Coronary artery (tissue), 2 donors: ENCODE results near the gene ZNF503.

Experiments used
- DNase-seq: peaks from one replicate; pipeline ENCODE4 v3.0.0-alpha.2; 2017; ENCODE audit warnings: low spot score
- H3K27ac ChIP-seq, 2 donors: fragments of 200-600 bp; sonication (generic); one replicate each; pipeline ENCODE4 v1.5.1; 2016 to 2019
- H3K4me3 ChIP-seq: fragments of 200-600 bp; sonication (generic); 2 replicates; pipeline ENCODE4 v1.5.1; 2016; ENCODE audit warnings: mild to moderate bottlenecking, moderate library complexity
- TF ChIP-seq, protein P1 (sequence below): fragments of 200-600 bp; sonication (generic); IDR thresholded peaks from one replicate; pipeline ENCODE4 v1.5.1; 2019; ENCODE audit warnings: antibody characterized with exemption

The ZNF503 gene

DNA sequence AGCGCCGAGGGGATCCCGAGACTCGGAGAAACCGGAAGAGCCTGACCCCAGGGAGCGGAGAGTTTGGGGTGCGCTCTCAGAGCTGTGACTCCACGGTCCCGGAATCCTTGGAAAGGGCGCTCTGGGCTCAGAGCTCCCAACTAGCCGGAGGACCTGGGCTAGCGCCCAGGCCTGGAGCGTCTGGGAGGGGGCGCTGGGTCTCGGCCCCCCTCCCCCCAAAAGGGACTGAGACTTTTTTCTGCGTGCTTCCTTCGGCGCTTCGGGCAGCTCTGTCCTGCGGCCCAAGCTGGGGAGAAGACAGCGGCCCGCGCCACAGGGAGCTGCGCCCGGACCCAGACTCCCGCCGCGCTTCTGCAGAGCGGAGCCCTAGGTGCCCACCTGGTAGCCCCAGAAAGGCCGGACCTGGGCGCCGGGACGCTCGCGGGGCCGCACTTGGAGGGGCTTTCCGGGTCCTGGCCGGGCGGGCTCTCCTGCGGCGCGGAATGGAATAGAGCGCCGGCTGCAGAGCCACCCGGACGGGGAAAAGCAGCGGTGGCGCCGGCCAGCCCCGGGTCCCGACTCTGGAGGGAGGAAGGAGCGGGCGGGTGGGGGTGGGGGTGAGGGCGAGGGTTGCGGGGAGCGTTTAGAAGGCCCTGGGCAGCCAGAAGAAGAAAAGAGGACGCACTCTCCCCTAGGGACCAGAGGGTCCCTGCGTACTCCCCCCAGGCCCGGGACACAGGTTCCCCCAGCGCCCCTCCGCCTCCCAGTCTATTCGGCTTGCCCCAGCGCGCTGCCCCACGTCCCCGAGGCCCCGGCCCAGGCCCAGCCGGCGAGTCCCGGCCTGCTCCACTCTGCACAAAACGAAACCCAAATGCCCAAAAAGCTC, 4.7 kb downstream of the ZNF503 start:
- H3K27ac ChIP-seq: peak overlapping the region; percentile 55 to 81
- DNase-seq: no peak
- TF ChIP-seq, protein P1, sequence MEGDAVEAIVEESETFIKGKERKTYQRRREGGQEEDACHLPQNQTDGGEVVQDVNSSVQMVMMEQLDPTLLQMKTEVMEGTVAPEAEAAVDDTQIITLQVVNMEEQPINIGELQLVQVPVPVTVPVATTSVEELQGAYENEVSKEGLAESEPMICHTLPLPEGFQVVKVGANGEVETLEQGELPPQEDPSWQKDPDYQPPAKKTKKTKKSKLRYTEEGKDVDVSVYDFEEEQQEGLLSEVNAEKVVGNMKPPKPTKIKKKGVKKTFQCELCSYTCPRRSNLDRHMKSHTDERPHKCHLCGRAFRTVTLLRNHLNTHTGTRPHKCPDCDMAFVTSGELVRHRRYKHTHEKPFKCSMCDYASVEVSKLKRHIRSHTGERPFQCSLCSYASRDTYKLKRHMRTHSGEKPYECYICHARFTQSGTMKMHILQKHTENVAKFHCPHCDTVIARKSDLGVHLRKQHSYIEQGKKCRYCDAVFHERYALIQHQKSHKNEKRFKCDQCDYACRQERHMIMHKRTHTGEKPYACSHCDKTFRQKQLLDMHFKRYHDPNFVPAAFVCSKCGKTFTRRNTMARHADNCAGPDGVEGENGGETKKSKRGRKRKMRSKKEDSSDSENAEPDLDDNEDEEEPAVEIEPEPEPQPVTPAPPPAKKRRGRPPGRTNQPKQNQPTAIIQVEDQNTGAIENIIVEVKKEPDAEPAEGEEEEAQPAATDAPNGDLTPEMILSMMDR: no peak
- H3K4me3 ChIP-seq: peak overlapping the region; percentile 96

DNA sequence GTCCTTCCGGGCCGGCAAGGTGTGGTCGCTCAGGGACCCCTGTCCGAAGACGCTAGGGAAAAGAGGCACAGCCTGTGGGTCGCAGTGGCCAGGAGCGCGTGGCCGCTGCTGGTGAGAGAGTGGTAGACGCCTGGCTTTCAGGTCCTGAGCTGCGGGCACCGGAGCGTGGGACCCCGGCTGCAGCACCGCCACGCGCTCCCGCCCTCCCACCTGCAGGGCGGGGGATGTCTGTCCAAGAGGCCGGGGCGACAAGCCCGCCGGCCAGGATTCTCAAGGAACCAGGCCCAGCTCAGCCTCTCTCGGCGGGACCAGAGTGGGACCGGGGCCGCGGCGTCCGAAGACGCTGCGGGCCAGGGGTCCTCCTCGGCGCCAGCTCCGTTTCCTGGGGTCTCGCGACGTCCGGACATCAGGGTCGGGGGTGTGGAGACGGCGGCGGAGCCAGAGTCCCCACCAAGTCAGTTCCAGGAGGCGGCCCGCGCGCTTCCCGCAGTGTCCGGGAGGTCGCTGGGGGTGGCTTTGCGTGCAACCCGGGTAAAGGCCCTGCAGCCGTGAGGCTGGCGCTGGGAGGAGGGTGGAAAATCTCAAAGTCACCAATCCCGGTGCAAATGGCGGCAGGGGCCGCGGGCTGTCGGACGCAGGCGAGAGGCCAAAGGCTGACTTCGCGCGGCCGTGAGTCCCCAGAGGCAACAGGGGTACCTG, 5.5 kb downstream of the ZNF503 start:
- DNase-seq: no peak
- peak overlapping the region; percentile 55 to 81 for H3K27ac ChIP-seq
- H3K4me3 ChIP-seq: peak overlapping the region; percentile 96
- TF ChIP-seq, protein P1: no peak

DNA sequence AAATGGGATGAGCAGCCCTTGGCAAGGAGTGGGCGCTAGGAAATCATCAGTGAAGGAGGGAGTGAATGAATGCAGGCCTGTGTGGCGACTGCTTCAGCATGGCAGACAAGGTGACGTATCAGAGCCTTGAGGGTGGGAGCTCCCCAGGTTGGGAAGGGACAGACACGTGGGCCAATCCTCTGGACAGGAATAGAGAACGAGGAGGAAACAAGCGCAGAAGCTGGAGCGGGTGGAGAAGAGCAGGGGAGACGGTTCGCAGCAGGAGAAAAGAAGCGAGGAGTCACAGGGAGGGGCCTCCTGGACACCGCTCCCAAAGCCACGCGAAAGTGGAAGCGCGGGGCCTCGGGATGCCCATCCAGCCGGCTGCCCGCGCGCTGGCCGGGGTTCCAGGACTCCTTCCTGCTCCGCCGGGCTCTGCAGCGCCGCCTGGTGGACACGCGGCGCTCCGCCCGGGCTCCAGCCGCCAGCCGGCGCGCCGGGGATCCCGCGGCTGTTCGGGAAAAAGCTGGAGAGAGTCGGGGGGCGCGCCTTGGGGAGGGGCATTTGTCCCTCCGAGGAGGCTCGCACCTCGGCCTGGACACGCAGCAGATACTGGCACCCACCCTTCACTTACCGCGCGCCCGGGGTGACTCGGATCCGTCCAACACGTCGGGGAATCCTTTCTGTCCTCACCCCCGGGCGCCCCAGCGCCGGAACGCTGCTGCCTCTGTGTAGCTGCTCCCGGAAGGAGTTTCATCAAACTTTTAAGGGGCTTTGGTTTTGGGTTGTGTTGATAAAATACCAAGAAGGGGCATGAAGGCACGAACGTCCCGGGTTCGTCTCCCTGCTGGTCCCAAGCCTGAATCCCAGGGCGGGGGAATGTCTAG, 6.3 kb downstream of the ZNF503 start:
- TF ChIP-seq, protein P1: peak; percentile 94
- Histone ChIP-seq H3K27ac (peak overlapping the region in 1 of 2 donors; percentile 81), H3K4me3 (peak overlapping the region; percentile 96)
- DNase-seq: no peak

DNA sequence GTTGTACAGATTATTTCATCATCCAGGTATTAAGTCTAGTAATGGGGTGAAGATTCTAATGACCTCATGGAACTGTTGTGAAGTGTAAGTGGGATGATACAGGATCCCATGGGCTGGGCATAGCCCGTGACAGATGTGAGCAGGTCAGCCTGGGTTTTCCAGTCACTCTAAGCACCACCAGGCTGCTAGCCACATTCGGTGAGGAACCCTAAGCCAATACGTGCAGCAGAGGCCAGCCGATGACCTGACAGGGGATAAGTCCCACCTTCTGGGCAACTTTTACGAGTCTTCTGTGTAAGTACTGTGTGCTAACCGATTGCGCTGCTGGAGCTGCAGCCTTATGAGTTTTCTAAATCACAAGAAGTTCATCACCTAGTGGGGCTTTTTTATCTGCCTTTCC, 7.3 kb downstream of the ZNF503 start:
- no peak for DNase-seq
- TF ChIP-seq, protein P1: no peak
- no peak overlapping the region for H3K27ac ChIP-seq
- H3K4me3 ChIP-seq: no peak overlapping the region

DNA sequence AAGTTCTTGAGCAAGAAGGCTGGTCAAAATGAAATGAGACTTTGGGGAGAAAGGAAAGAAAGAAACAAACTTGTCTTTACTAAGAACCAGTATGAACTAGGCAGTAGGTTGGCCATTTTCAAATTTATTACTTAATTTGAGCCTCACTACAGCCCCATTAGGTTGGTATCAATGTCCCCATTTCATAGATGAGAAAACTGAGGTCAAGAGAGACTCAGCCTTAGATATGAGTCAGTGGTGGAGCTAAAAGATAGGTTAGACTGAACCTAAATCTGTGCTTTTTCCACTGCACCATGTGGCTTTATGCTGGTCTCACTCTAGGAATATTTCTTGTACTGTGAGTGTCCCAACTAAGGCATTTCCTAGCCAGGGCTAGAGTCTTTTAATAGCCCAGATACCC, 8.8 kb downstream of the ZNF503 start:
- DNase-seq: no peak
- Histone ChIP-seq H3K27ac (no peak overlapping the region), H3K4me3 (no peak overlapping the region)
- TF ChIP-seq, protein P1: no peak

DNA sequence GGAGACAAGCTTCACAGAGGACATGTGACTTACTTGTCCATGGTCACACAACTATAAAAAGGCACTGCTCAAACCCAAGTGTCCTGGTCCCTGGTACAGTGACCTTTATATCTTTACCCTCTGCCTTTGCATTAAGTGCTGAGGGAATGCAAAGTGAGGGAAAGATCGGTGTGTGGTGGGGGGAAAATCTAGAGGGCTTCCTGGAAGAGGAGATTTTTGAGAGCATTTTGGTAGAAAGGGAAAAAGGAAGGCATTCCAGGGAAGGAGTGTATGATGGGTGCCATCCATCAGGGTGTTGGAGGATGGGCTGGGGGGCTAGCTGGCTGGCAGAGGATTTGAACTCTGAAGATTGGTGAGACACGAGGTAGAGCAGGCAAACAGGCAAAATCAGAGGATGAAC, 9.3 kb downstream of the ZNF503 start:
- Histone ChIP-seq H3K27ac (no peak overlapping the region), H3K4me3 (no peak overlapping the region)
- TF ChIP-seq, protein P1: no peak
- DNase-seq: no peak
